Spinal cord (tissue), 10 donors: ENCODE results near the gene INSYN1. TPM values are rescaled to one million over a fixed set of nuclear protein-coding genes. Genes with fewer than 3 reads are reported as not detected.

Experiments used
- DNase-seq, 6 donors: peaks; one replicate each; pipeline versions ENCODE4 v3.0.0 to v3.0.0-alpha.2; 2013 to 2015; ENCODE audit warnings: low spot score in 6 of 6, low read depth in 4 of 6
- H3K27ac ChIP-seq: one replicate; pipeline ENCODE4 v1.5.1; 2013; ENCODE audit warnings: low read depth, low read length, control low read depth
- H3K27me3 ChIP-seq: one replicate; pipeline ENCODE4 v1.6.1; 2013; ENCODE audit warnings: low read length; ENCODE audit not compliant: control insufficient read depth, insufficient read depth
- H3K36me3 ChIP-seq: one replicate; pipeline ENCODE4 v1.6.1; 2013; ENCODE audit warnings: low read length; ENCODE audit not compliant: control insufficient read depth, insufficient read depth
- H3K4me1 ChIP-seq: one replicate; pipeline ENCODE4 v1.6.1; 2013; ENCODE audit warnings: low read length; ENCODE audit not compliant: control insufficient read depth, insufficient read depth
- H3K4me3 ChIP-seq: one replicate; pipeline ENCODE4 v1.5.1; 2013; ENCODE audit warnings: low read depth, low read length, control low read depth
- H3K9me3 ChIP-seq: one replicate; pipeline ENCODE4 v1.6.1; 2013; ENCODE audit warnings: low read length; ENCODE audit not compliant: control insufficient read depth, insufficient read depth
- WGBS: methylation state at CpG from one replicate; pipeline ENCODE4 v1.1.5; 2013; ENCODE audit warnings: missing lambda C conversion rate; ENCODE audit not compliant: insufficient coverage; 5-methylcytosine and 5-hydroxymethylcytosine counted together
- polyA plus RNA-seq, 2 donors: library from polyadenylated mRNA; unstranded; fragments of 120-200 nt; gene quantifications; one replicate each; pipeline ENCODE4 v1.2.1, GENCODE V29; 2013; ENCODE audit not compliant: insufficient read length in 2 of 2
- total RNA-seq, 2 donors: library from RNA; depleted of rRNA in 1 of 2; stranded (reverse); fragments of 120-200 nt in 1 of 2; fragments of >200 nt in 1 of 2; gene quantifications; one replicate each; pipeline versions ENCODE4 v1.2.3 to v1.2.4, GENCODE V29; 2013 to 2014
- donor health status: healthy.

Gene INSYN1
- total and polyA plus RNA-seq, 4 donors: 24.2 to 138 (median 76.6) TPM

DNA sequence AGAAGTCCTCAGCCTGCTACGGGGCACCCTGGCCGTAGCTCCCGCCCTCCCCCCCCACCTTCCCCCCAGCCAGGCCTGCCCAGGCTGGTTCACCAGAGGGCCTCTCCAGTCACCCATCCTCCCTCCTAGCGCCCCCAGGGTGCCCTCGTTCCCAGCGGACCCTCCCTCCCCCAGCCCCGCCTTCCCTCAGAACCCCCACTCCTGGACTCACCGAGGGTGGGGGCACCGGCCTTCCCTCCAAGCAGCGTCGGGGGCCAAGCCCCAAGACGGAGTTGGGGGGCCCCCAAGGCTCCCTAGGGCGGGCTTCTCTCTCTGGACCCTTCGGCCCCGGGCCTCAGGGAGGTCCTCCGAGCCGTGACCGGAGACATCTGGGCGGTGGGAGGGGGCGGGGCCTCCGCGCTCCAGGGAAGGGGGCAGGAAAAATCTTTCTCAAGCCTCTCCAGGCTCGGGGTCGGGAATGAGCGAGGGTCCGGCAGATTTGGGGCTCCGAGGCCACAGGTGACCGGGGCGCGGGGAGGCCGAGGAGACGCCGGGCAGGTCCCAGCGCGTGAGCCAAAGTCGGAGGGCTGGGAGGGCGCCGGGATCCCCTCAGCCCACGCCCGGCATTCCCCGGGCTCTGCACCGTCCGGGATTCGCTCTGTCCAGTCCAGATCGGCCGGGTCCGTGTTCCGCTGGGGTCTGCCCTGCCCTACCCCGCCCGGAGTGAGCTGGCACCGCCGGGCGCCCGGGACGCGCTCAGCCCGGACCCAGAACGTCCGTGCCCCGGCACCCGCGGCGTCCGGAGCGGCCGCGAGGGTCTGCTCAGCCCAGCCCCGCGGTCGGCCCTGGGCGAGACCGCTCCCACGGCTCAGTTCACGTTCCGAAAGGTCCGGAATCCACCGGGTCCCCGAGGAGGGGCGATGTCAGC, 999 bp downstream of the INSYN1 start:
- H3K4me1 ChIP-seq: peaks cover 60% of the 10 kb centered on the region
- no peaks in the 10 kb centered on the region for H3K9me3 ChIP-seq
- H3K36me3 ChIP-seq: peaks cover 26% of the 10 kb centered on the region
- H3K4me3 ChIP-seq: peak overlapping the region; percentile 57
- no peaks in the 10 kb centered on the region for H3K27me3 ChIP-seq
- DNase-seq: peak in 3 of 6 donors; percentile 13 to 56 (median 53)
- WGBS: under 1% methylated on average over 76 of the region's 79 CpGs
- no peak overlapping the region for H3K27ac ChIP-seq

- H3K4me1 ChIP-seq: peaks cover 67% of the 10 kb centered on the region
- 8% methylated on average over 2 of the region's 9 CpGs for WGBS
- peak in 2 of 6 donors; percentile 58 to 71 for DNase-seq
- H3K36me3 ChIP-seq: peaks cover 28% of the 10 kb centered on the region
- H3K27ac ChIP-seq: no peak overlapping the region
- no peaks in the 10 kb centered on the region for H3K9me3 ChIP-seq
- peak overlapping the region; percentile 40 for H3K4me3 ChIP-seq
- no peaks in the 10 kb centered on the region for H3K27me3 ChIP-seq
Observed at GRCh38 chr15:73751511-73751898, 1.6 kb downstream of the INSYN1 start.

DNA sequence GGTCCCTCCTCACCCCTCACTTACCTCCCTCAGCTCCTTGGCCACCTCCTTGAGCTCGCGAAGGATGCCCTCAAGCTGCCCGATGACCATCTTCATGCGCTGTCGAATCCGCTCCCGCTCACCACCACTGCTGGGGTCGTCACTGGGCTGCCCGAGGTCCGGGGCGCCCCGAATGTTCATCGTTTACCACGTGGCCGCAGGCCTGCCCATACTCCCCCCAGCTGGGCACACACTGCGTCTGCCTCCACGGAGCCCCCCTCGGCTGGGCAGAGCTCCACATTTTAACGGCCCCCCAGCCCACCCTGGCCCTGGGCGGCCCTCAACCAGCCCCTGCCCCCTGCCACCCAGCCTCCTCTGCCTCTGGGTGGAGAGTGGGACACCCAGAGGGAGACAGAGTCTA, 2.2 kb downstream of the INSYN1 start:
- Histone ChIP-seq H3K27me3 (no peaks in the 10 kb centered on the region), H3K4me1 (peaks cover 72% of the 10 kb centered on the region), H3K36me3 (peaks cover 28% of the 10 kb centered on the region), H3K4me3 (peak overlapping the region; percentile 40), H3K9me3 (no peaks in the 10 kb centered on the region), H3K27ac (no peak overlapping the region)
- DNase-seq: no peak
- WGBS: 60% methylated on average over 17 of the region's 20 CpGs

- WGBS: 94% methylated on average over 3 of the region's 4 CpGs
Observed at GRCh38 chr15:73750438-73750837, 2.7 kb downstream of the INSYN1 start.

DNA sequence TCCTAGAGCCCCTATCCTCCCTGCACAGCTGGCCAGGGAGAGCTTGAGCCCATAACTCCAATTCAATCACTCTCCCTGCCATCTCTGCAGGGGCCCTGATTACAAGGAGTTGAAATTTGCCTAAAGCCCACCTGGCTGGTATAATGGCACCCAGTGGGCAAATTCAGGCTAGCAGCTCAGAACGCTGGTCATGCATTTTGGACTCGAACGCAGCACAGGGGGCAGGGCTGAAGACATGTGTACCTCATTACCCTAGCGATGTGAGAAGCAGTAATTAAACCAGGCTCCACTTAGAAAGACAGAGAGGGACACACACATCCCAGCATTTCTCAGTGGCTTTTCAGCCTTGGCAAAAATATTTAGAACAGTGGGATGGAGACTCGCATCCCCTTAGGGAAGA, 3.2 kb downstream of the INSYN1 start:
- Histone ChIP-seq H3K27ac (no peak overlapping the region), H3K27me3 (no peaks in the 10 kb centered on the region)

More at GRCh38 chr15:73750438-73750837, 2.7 kb downstream of the INSYN1 start:
- no peak for DNase-seq
- no peak overlapping the region for H3K4me3 ChIP-seq
- no peak overlapping the region for H3K27ac ChIP-seq
- H3K36me3 ChIP-seq: peaks cover 28% of the 10 kb centered on the region
- no peaks in the 10 kb centered on the region for H3K27me3 ChIP-seq
- peaks cover 72% of the 10 kb centered on the region for H3K4me1 ChIP-seq
- H3K9me3 ChIP-seq: no peaks in the 10 kb centered on the region

DNA sequence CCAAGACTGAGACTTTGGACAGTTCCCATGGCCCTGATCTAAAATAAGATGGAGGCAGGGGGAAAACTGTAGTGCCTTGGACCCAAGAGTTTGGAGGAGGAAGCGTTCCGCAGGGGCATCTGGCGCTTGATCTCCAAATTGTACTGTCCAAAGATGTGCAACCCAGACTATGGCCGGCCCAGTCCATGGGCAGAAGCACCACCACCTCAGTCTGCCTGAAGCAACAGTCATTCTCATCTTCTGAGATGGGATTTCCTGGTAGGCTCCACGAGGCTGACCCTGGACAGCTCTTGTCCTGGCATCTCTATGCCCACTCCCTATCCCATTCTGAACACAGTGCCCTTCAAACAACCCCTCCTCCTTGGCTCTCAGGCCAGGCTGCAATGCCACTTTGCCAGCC, 3.6 kb downstream of the INSYN1 start:
- Histone ChIP-seq H3K27me3 (no peaks in the 10 kb centered on the region), H3K4me1 (peaks cover 80% of the 10 kb centered on the region), H3K4me3 (no peak overlapping the region), H3K36me3 (peaks cover 31% of the 10 kb centered on the region), H3K9me3 (no peaks in the 10 kb centered on the region), H3K27ac (no peak overlapping the region)
- 96% methylated on average over 5 of the region's 5 CpGs for WGBS
- no peak for DNase-seq

More for the DNA sequence above, 3.2 kb downstream of the INSYN1 start:
- Histone ChIP-seq H3K4me1 (peaks cover 76% of the 10 kb centered on the region), H3K4me3 (no peak overlapping the region), H3K9me3 (no peaks in the 10 kb centered on the region), H3K36me3 (peaks cover 31% of the 10 kb centered on the region)
- DNase-seq: peak in 1 of 6 donors; percentile 65
- WGBS: 60% methylated on average over 4 of the region's 5 CpGs

DNA sequence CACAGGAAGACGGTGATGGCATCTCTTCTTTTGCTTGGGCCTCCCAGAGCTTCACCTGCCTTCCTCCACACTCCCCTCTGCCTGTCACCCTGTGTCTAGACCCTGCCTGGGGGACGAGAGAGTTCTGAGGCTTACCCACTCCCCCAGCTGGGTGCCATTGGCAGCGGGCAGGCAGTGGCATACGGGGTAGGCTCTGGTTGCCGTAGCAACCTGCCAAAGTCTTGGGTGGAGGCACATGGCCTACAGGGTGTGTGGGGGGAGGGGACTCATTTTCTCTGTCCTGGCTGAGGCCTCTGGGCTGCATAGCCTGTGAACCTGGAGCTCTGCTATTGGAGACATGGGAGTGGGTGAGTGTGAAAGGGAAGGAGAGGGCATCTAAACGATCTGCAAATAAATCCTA, 4.4 kb downstream of the INSYN1 start:
- peak in 2 of 6 donors; percentile 59 to 82 for DNase-seq
- H3K4me3 ChIP-seq: no peak overlapping the region
- no peaks in the 10 kb centered on the region for H3K9me3 ChIP-seq
- WGBS: 33% methylated on average over 4 of the region's 6 CpGs
- H3K4me1 ChIP-seq: peaks cover 75% of the 10 kb centered on the region
- H3K27me3 ChIP-seq: no peaks in the 10 kb centered on the region
- H3K27ac ChIP-seq: no peak overlapping the region
- H3K36me3 ChIP-seq: peaks cover 31% of the 10 kb centered on the region

DNA sequence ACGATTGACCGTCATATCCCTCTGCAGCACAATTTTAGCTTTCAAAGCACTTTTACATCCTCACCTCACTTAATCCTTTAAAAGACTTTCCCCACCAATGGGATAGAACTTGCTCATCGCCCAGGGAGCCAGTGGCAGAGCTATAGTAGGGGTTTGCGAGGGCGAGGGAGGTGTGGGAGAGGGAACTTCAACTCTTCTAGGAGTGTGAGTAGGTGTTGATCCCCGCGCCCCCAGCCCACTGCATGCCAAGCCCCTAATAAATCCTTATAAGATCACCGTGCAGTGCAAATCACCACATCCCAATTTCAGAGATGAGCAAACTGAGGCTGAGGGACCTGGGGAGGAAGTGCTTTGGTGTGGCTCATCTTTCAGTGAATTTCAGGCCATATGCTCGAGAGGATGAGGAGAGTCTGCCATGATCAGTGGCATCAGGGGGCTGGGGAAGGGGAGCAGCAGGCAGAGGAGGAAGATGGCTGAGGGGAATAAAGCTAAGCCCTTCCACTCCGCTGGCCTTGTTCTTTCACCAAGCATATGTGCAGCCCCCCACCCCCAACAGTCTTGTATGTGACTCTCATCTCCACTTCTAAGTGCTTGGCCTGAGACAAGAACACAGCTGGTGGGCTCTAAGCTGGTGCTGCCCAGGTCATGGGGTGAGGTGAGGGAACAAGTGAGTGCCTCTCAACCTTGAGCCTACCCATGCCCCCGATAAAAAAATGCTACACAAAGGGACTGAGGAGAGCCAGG, 5.1 kb downstream of the INSYN1 start:
- Histone ChIP-seq H3K27ac (no peak overlapping the region), H3K27me3 (no peaks in the 10 kb centered on the region), H3K9me3 (no peaks in the 10 kb centered on the region), H3K4me3 (no peak overlapping the region), H3K4me1 (peaks cover 70% of the 10 kb centered on the region), H3K36me3 (peaks cover 33% of the 10 kb centered on the region)
- peak in 1 of 6 donors; percentile 43 for DNase-seq
- 67% methylated on average over 3 of the region's 11 CpGs for WGBS

- DNase-seq: no peak
- Histone ChIP-seq H3K36me3 (peaks cover 42% of the 10 kb centered on the region), H3K9me3 (no peaks in the 10 kb centered on the region), H3K27me3 (no peaks in the 10 kb centered on the region), H3K27ac (no peak overlapping the region), H3K4me3 (no peak overlapping the region), H3K4me1 (peaks cover 74% of the 10 kb centered on the region)
- 36% methylated on average over 6 of the region's 7 CpGs for WGBS
Observed at GRCh38 chr15:73746883-73747282, 6.3 kb downstream of the INSYN1 start.
